ENCODE results near the gene ABHD17A. TPM values are rescaled to one million over a fixed set of nuclear protein-coding genes. Genes with fewer than 3 reads are reported as not detected.

Gene ABHD17A
- polyA plus RNA-seq, 4 donors: 31.1 to 59.8 (median 36.2) TPM

DNA sequence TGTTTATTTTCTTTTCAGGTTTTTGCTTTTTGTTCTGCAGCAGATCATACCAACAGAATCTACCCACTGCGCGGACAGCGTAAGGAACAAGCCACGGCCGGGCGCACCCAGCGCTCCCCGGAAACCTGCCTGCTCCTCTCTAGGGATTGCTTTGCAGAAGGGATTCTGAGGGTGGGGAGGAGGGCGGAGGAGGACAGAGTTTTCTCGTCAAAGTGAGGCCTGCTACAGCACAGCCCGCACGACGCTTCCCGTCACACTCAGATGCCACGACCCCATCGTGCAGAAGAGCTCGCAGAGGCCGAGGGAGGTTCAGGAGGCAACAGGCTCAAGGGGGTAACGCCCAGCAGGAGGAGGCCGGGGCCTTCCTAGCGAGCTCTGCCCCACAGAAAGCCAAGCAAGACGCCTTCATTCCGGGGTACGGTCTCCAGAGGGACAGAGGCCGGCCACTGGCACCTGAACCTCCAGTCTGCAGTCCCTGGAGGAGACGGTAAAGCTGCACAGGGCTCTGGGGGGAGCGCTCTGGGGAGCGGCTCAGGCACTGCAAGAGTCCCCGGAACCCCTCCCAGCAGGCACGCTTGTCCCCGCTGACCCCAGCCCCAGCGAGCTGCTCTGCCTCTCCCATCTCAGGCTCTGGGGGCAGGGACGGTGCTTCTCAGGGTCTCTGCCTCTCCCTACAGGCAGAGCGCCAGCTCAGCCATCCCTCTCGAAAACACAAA lies 43.9 kb downstream of the ABHD17A start:
- DNase-seq (ENCODE audit: low read depth in 4 of 4, low spot score in 3 of 4): no peak

DNA sequence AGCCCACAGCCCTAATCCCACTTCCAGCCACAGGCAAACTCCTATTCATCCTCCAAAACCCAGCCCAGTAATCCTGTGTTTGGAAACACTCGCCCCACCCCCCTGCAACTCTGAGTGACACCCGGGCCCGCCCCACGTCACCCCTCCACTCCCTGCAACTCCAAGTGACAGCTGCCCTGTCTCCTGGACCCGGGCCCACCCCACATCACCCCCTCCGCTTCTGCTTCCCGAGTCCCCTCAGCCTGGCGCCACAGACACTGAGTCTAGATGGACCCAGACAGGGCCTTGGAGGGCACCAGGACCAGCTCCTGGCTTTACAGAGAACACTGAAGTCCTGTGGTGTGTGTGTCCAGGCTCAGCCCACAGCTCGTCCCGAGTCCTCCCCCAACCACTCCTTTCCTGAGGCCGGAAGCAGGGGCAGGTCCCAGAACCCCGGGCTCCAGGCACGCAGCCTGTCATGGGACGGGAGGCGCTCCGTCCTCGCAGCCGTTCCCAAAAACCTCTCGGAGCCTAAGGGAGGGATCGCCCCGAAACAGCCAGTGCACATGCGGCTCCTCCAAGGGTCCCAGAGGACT lies 44.7 kb downstream of the ABHD17A start:
- no peak for DNase-seq (ENCODE audit: low read depth in 4 of 4, low spot score in 3 of 4)

DNA sequence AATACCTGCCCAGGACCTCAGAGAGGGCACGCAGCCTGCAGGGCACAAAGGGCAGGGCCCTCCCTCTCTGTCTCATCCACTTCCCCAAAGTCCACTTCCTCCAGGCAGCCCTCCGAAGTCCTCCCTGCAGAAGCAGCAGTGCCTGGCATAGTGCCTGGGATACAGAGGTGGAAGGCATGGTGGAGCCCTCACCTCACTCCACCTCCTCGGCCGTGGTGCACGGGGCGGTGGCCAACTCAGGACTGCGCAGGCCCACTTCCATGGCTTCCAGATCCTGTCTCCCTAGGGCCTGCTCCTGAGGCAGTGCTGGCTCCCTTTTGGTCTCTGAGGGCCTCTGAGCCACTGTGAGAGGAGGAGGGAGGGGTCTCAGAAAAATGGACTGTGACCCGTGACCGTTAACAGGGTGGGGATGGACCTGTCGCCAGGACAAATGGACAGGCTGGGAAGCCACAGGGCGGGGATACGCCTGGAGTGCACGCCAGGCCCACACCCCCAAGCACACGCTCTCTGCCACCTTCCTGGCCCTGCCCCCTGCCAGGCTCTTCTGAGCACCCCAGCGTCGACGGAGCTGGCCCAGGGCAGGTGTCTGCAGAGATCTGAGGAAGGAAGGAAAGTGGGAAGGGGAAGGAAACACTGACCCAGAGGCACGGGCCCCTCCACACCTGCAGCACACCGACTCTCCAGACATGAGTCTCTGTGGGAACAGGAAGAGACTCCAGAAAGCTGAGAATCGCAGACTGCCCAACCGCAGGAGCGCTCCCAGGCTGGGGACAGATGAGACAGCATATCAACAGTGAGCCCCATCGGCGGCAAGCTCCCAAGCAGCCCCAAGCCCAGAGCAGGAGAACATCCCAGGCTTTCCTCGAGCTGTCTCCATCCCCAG lies 45.4 kb downstream of the ABHD17A start:
- DNase-seq (ENCODE audit: low read depth in 4 of 4, low spot score in 3 of 4): no peak

DNA sequence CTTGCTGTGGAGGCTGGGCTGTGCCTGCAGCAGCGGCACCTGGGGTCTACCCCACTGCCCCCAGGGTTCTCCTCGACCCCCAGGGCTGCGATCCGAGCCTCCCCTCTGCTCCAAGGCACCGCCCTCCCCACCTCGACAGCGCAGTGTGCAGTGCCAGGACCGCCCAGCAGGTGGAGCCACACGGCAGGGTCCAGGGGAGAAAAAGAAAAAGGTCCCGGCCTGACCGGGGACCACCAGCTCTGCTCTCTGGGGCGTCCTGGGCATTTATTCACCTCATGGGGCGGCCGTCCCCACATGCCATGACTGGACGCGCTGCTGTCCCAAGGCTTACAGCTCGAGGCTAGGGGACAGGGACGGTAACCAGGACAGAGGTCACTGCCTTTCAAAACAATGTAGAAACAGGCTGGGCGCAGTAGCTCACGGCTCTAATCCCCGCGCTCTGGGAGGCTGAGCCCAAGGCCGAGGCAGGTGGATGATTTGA lies 47.6 kb downstream of the ABHD17A start:
- no peak for DNase-seq (ENCODE audit: low read depth in 4 of 4, low spot score in 3 of 4)

DNA sequence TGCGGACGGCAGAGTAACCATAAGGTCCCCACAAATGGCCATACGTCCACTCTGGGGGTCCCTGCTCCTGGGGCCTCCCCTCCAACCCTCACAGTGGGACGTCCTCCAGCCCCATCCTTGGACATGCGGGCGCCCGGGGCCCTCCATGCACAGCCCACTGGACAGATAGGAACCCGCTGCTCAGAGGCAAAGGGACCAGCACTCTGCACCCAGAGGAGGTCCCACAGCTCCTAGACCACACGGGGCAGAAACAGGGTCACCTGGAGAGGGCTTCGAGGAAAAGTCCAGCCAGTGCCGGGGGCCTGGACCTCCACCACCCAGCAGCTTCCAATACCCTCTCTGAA lies 48.1 kb downstream of the ABHD17A start:
- DNase-seq (ENCODE audit: low read depth in 4 of 4, low spot score in 3 of 4): no peak

DNA sequence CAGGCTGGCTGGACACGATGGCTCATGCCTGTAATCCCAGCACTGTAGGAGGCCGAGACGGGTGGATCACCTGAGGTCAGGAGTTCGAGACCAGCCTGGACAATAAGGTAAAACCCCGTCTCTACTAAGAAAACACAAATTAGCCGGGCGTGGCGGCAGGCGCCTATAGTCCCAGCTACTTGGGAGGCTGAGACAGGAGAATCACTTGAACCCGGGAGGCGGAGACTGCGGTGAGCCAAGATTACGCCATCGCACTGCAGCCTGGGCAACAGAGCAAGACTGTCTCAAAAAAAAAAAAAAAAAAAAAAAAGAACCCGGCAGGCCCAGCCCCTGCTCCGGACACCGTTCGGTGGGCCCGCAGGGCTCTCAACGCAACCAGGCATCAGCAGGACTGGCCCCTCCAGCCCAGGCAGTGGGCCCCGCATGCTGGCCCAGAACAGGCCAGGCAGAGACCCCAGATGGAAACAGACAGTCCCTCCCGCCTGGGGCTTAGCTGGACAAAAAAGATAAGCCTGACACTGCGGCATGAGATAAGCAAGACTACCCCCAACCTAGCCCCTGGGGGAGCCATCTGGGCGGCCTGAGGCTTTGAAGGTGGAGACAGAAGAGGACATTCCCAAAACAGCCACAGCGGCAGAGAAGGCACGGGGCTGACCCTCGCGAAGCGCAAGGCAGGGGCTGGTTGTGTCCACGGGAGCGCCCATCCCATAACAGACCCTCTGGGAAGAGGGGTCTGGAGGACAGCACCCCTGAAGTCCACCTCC lies 48.7 kb downstream of the ABHD17A start:
- DNase-seq (ENCODE audit: low read depth in 4 of 4, low spot score in 3 of 4): no peak

DNA sequence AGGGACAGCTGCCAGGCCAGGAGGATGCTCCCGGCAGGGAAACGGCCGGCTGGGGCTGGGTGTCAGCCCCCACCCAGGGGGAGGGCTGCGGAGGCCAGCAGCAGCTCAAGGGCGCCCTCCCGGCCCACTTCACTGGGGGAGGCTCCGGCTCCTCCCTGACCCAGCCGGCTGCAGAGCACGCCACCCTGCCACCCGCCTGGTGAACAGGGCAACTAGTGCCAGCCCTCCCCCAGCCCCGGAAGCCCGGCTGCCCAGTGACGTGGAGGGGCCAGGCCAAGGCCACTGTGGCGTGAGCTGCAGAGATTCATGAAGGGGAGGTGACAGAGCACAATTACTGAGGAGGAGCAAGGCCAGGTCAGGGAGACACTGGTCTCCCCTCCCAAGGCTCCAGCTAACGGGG lies 51.8 kb downstream of the ABHD17A start:
- DNase-seq (ENCODE audit: low read depth in 4 of 4, low spot score in 3 of 4): no peak

DNA sequence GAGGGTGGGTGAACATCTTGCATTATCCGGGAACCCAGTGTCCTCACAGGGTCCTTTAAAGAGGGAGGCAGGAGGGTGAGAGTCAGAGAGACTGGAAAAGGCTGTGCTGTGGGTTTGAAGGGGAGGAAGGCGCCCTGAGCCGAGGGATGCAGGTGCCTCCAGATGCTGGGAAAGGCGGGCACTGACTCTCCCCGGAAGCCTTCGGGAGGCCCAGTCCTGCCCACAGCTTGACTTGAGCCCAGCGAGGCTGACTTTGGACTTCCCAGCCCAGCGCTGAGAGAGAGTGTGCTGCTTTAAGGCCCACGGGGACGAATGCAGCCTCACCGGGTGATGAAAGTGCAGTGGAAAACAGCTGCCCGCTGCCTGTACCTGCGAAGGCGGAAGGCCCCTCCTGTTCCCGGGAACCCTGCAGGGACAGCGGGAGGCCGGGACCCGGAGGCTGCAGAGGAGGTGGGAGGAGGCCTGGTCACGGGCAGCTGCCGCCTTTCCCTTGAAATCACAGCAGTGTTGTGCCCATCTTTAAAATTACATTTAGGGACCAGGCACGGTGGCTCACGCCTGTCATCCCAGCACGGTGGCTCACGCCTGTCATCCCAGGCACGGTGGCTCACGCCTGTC lies 53.1 kb downstream of the ABHD17A start:
- no peak for DNase-seq (ENCODE audit: low read depth in 4 of 4, low spot score in 3 of 4)

DNA sequence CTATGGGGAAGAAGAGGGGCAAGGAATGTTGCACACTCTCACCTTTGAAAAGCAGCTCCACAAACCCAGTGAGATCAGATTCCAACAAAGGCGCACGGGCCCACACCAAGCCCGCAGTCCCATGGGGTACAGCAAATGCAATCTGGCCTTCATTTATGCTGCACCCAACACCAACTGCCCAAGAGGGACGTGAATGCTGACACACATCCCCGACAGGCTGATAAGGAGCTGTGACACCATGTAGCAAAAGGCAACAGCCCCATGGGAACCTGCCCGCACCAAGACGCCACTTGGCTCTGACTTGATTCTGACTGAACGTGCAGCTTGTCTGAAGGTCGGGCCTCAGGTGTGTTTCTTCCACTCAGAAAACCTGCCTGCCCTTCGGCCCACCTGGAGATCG lies 54.3 kb downstream of the ABHD17A start:
- DNase-seq (ENCODE audit: low read depth in 4 of 4, low spot score in 3 of 4): no peak

DNA sequence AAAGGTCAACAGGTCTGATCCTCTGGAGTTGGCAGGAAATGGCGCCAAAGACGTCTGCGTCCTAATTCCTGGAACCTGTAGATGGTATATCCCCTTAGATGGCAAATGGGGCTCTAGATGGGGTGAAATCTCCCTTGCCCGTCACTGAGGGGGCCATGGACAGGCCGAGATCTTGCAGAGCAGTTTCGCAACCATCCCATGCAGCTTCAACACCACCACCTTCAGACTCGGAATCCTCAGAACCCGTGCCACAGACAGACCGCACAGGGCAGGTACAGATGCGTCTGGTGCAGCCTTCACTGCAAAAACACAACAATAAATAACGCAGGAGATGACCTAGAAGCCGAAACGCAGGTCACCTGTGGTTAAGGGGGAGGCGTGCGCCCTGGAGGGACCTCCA lies 54.7 kb downstream of the ABHD17A start:
- no peak for DNase-seq (ENCODE audit: low read depth in 4 of 4, low spot score in 3 of 4)

DNA sequence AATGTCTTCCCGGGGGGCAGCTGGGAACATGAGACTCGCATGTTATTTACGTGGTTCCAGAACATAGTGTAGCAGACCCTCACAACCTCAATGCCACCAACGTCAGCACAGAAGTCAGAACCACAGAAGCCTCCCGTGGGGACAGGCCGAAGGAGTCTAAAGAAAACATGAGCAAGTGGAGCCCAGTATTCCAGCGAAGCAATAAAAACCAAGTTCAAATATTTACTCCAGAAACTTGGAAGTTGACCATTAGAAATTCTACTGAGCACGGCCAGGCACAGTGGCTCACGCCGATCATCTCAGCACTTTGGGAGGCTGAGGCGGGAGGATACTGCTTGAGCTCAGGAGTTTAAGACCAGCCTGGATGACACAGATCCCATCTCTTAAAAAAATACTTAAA lies 55.3 kb downstream of the ABHD17A start:
- no peak for DNase-seq (ENCODE audit: low read depth in 4 of 4, low spot score in 3 of 4)

DNA sequence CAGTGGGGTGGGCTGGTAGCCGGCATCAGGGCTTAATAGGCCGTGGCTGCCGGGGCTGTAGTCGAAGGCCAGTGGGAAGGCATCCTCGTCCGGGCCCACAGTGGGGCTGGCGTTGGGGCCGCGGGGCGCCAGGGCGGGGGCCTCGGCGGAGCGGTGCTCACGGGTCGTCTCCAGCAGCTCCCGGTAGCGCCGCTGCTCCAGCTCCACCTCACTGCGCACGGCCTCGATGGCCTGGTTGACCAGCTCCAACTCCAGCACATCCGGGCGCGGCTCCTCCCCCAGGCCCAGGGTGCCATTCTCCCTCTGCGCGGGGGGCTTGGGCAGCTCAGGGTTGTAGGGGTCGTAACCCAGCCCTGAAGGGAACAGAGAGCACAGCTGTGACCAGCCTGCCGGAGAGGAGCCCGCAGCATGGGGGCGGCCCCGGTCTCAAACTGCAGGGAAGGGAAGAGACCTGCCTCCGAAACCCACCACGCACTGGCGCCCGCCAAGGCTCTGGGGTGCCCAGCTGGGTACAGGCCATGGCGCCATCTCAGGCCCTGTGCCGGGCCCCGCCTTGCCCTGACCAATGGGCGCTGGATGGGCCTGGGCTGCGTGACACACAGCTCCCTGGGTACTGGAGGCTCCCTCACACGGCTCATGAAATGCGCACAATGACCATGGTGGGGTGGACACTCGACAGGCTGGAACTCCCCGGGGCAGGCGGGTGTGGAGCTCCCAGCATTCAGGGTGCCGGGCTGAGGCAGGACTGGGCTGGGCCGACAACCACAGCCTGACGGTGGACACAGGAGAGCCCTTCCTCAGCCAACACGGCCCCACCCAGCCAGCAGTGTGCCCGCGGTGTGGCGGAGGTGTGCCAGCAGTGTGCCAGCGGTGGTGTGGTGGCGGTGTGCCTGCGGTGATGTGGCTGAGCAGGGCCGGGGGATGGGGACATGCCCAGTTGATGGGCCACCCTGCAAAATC lies 56.7 kb downstream of the ABHD17A start:
- DNase-seq (ENCODE audit: low read depth in 4 of 4, low spot score in 3 of 4): no peak

DNA sequence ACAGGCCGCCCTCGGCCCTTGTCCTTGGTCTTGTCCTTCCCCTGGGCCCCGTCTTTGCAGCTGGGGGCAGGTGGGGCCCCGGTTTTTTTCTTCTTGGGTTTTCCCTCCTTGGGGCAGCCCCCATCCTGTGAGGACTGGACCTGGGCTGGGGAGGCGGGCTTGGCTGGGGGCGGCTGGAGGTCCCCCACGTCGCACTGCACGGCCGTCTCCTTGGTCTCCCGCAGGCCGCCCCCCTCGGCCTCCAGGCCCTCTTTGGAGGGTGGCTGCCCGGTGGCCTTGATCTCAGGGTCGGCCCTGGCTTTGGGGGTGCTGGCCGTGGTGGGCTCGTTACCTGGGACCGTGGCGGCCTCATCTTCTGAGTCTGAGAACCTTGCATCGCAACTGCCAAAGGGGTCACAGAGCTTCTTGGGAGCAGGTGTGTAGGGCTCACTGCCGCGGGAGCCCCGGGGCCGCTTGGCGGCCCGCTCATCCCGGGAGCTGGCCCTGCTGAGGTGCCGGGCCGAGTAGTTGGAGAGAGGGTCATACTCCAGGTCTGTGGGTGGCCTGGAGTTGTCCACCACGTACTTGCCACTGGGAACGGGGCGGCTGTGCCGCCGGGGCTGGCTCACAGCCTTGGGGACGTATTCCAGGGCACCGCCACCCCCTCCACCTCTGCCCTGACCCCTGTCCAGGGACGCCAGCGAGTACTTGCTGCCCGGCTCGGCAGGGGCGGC lies 57.6 kb downstream of the ABHD17A start:
- no peak for DNase-seq (ENCODE audit: low read depth in 4 of 4, low spot score in 3 of 4)

Other genes starting within 250 kb of the ABHD17A start
- 100 to 1,000 TPM; 104 to 127 (median 108) TPM for gene TCF3, start 232.9 kb downstream of the ABHD17A start, polyA plus RNA-seq (ENCODE audit: insufficient read length in 4 of 4)
- gene ONECUT3, start 132.0 kb downstream of the ABHD17A start, polyA plus RNA-seq (ENCODE audit: insufficient read length in 4 of 4): under 1 TPM in 3 of 4 donors, not detected in 1; 0.03 to 0.05 (median 0.03) TPM
- 1 to 10 TPM in 1 of 4 donors, under 1 TPM in 3; 0.36 to 2.0 (median 0.64) TPM for gene ATP8B3, start 73.2 kb downstream of the ABHD17A start, polyA plus RNA-seq (ENCODE audit: insufficient read length in 4 of 4)
- 10 to 100 TPM; 20.5 to 30.3 (median 21.7) TPM for gene REXO1, start 37.0 kb downstream of the ABHD17A start, polyA plus RNA-seq (ENCODE audit: insufficient read length in 4 of 4)
- gene KLF16, start 21.9 kb downstream of the ABHD17A start, polyA plus RNA-seq (ENCODE audit: insufficient read length in 4 of 4): 10 to 100 TPM in 1 of 4 donors, 1 to 10 TPM in 3; 4.5 to 10.2 (median 6.5) TPM
- gene ADAT3, start 19.9 kb upstream of the ABHD17A start, polyA plus RNA-seq (ENCODE audit: insufficient read length in 4 of 4): 1 to 10 TPM in 3 of 4 donors, under 1 TPM in 1; 0.96 to 5.2 (median 1.9) TPM
- 10 to 100 TPM; 44.6 to 97.3 (median 66.7) TPM for gene SCAMP4, start 19.9 kb upstream of the ABHD17A start, polyA plus RNA-seq (ENCODE audit: insufficient read length in 4 of 4)
- 10 to 100 TPM; 44.1 to 68.8 (median 56.2) TPM for gene CSNK1G2, start 55.7 kb upstream of the ABHD17A start, polyA plus RNA-seq (ENCODE audit: insufficient read length in 4 of 4)
- 100 to 1,000 TPM in 1 of 4 donors, 10 to 100 TPM in 3; 90.4 to 129 (median 95.5) TPM for gene BTBD2, start 130.2 kb upstream of the ABHD17A start, polyA plus RNA-seq (ENCODE audit: insufficient read length in 4 of 4)
- gene MKNK2, start 165.7 kb upstream of the ABHD17A start, polyA plus RNA-seq (ENCODE audit: insufficient read length in 4 of 4): 10 to 100 TPM; 41.2 to 82.1 (median 62.1) TPM
- 10 to 100 TPM; 21.4 to 29.1 (median 25.2) TPM for gene MOB3A, start 210.8 kb upstream of the ABHD17A start, polyA plus RNA-seq (ENCODE audit: insufficient read length in 4 of 4)
- 10 to 100 TPM in 1 of 4 donors, 1 to 10 TPM in 3; 5.9 to 11.0 (median 6.9) TPM for gene IZUMO4, start 211.4 kb upstream of the ABHD17A start, polyA plus RNA-seq (ENCODE audit: insufficient read length in 4 of 4)

All from left renal pelvis (tissue), 4 donors.